Measurements from ENCODE around the gene PPP6R3.

The PPP6R3 gene

GRCh38 chr11:68425866-68426380, 34.6 kb upstream of the PPP6R3 start:
- TF ChIP-seq GATA2 (IDR thresholded peaks at IDR 0.05; ENCODE audit: low read depth, low read length) (no peak), GATA3 (IDR thresholded peaks at IDR 0.05; ENCODE audit: low read depth, low read length) (no peak)

GRCh38 chr11:68429661-68430060, 30.9 kb upstream of the PPP6R3 start:
- TF ChIP-seq GATA3 (IDR thresholded peaks at IDR 0.05; ENCODE audit: low read depth, low read length) (no peak), GATA2 (IDR thresholded peaks at IDR 0.05; ENCODE audit: low read depth, low read length) (no peak)

GRCh38 chr11:68430384-68430783, 30.2 kb upstream of the PPP6R3 start:
- TF ChIP-seq GATA2 (IDR thresholded peaks at IDR 0.05; ENCODE audit: low read depth, low read length) (no peak), GATA3 (IDR thresholded peaks at IDR 0.05; ENCODE audit: low read depth, low read length) (no peak)

- TF ChIP-seq GATA2 (IDR thresholded peaks at IDR 0.05; ENCODE audit: low read depth, low read length), result no peak
- TF ChIP-seq GATA3 (IDR thresholded peaks at IDR 0.05; ENCODE audit: low read depth, low read length), result no peak
Measured at GRCh38 chr11:68430801-68431200, 29.8 kb upstream of the PPP6R3 start.

- TF ChIP-seq GATA2 (IDR thresholded peaks at IDR 0.05; ENCODE audit: low read depth, low read length) (no peak), GATA3 (IDR thresholded peaks at IDR 0.05; ENCODE audit: low read depth, low read length) (no peak)
Measured at GRCh38 chr11:68431984-68432645, 28.4 kb upstream of the PPP6R3 start.

GRCh38 chr11:68432874-68433273, 27.7 kb upstream of the PPP6R3 start:
- TF ChIP-seq GATA2 (IDR thresholded peaks at IDR 0.05; ENCODE audit: low read depth, low read length), result no peak
- no peak for TF ChIP-seq GATA3 (IDR thresholded peaks at IDR 0.05; ENCODE audit: low read depth, low read length)

GRCh38 chr11:68433541-68433940, 27.0 kb upstream of the PPP6R3 start:
- TF ChIP-seq GATA3 (IDR thresholded peaks at IDR 0.05; ENCODE audit: low read depth, low read length) (no peak), GATA2 (IDR thresholded peaks at IDR 0.05; ENCODE audit: low read depth, low read length) (no peak)

- no peak for TF ChIP-seq GATA3 (IDR thresholded peaks at IDR 0.05; ENCODE audit: low read depth, low read length)
- TF ChIP-seq GATA2 (IDR thresholded peaks at IDR 0.05; ENCODE audit: low read depth, low read length), result no peak
Measured at GRCh38 chr11:68436162-68436888, 24.2 kb upstream of the PPP6R3 start.

- TF ChIP-seq GATA3 (IDR thresholded peaks at IDR 0.05; ENCODE audit: low read depth, low read length) (no peak), GATA2 (IDR thresholded peaks at IDR 0.05; ENCODE audit: low read depth, low read length) (no peak)
Measured at GRCh38 chr11:68436985-68437926, 23.3 kb upstream of the PPP6R3 start.

GRCh38 chr11:68437927-68438657, 22.5 kb upstream of the PPP6R3 start:
- TF ChIP-seq GATA2 (IDR thresholded peaks at IDR 0.05; ENCODE audit: low read depth, low read length) (no peak), GATA3 (IDR thresholded peaks at IDR 0.05; ENCODE audit: low read depth, low read length) (no peak)

- TF ChIP-seq GATA2 (IDR thresholded peaks at IDR 0.05; ENCODE audit: low read depth, low read length) (no peak), GATA3 (IDR thresholded peaks at IDR 0.05; ENCODE audit: low read depth, low read length) (no peak)
Measured at GRCh38 chr11:68438658-68439259, 21.8 kb upstream of the PPP6R3 start.

GRCh38 chr11:68439355-68440065, 21.0 kb upstream of the PPP6R3 start:
- no peak for TF ChIP-seq GATA3 (IDR thresholded peaks at IDR 0.05; ENCODE audit: low read depth, low read length)
- no peak for TF ChIP-seq GATA2 (IDR thresholded peaks at IDR 0.05; ENCODE audit: low read depth, low read length)

Data from SH-SY5Y (cell line).